Measurements from ENCODE around the gene HP. TPM values are rescaled to one million over a fixed set of nuclear protein-coding genes. Genes with fewer than 3 reads are reported as not detected.

Gene HP
- total and polyA plus RNA-seq, 2 of the 8 experiments (the other 6 are each of a cell fraction or from before 2014, with no cell fraction given): not detected

- TF ChIP-seq NRF1 (IDR thresholded peaks at IDR 0.05; ENCODE audit: low read depth, low read length) (no peak), NANOG (IDR thresholded peaks at IDR 0.05; ENCODE audit: insufficient read depth, low read depth, low read length, poor library complexity, severe bottlenecking) (no peak), POLR2A (IDR thresholded peaks at IDR 0.05; ENCODE audit: control extremely low read depth in 1 of 2, low read depth in 2 of 2, low read length in 2 of 2) (no peak), FOSL1 (IDR thresholded peaks at IDR 0.05; ENCODE audit: insufficient read depth, low read depth, low read length) (no peak)
Observed at GRCh38 chr16:72068930-72069329, 14.6 kb downstream of the HP start (continued).

Data from H1 (cell line).